T-helper 2 cell treated with Interferon-gamma antibody and Interleukin-4, amounts not matched to agents 100 ng/mL and 5 ng/mL, for 36 hours (primary cell): ENCODE results near the gene NPHP4. TPM values are rescaled to one million over a fixed set of nuclear protein-coding genes. Genes with fewer than 3 reads are reported as not detected.

Source experiments
- intact Hi-C: fragments of 100-400 bp; cut with micrococcal nuclease; formaldehyde crosslinking; loops from one replicate; pipeline ENCODE4 v1.15.1; 2023
- total RNA-seq: library from RNA; stranded (reverse); gene quantifications from 2 replicates; pipeline ENCODE4 v1.2.3, GENCODE V29; 2022

The NPHP4 gene
- total RNA-seq, 1 donor from 2014 or later, result 21.6 TPM

GRCh38 chr1:5883129-5884048, 108.8 kb downstream of the NPHP4 start:
- intact Hi-C loops, result no loop called here

GRCh38 chr1:5882367-5883128, 109.7 kb downstream of the NPHP4 start:
- intact Hi-C loops, result no loop called here

- intact Hi-C loops, result no loop called here
Measured at GRCh38 chr1:5881526-5882222, 110.6 kb downstream of the NPHP4 start.

GRCh38 chr1:5880630-5881405, 111.4 kb downstream of the NPHP4 start:
- intact Hi-C loops, result no loop called here

- intact Hi-C loops, result no loop called here
Measured at GRCh38 chr1:5879421-5879820, 112.8 kb downstream of the NPHP4 start.

- intact Hi-C loops, result no loop called here
Measured at GRCh38 chr1:5878971-5879370, 113.3 kb downstream of the NPHP4 start.

GRCh38 chr1:5877683-5878530, 114.3 kb downstream of the NPHP4 start:
- intact Hi-C loops, result no loop called here

GRCh38 chr1:5877001-5877400, 115.2 kb downstream of the NPHP4 start:
- intact Hi-C loops, result no loop called here

- intact Hi-C loops, result no loop called here
Measured at GRCh38 chr1:5876094-5876650, 116.1 kb downstream of the NPHP4 start.

- intact Hi-C loops, result no loop called here
Measured at GRCh38 chr1:5875345-5875910, 116.8 kb downstream of the NPHP4 start.

GRCh38 chr1:5874416-5875110, 117.7 kb downstream of the NPHP4 start:
- intact Hi-C loops, result no loop called here

- intact Hi-C loops, result no loop called here
Measured at GRCh38 chr1:5873556-5873955, 118.7 kb downstream of the NPHP4 start.

GRCh38 chr1:5872886-5873285, 119.3 kb downstream of the NPHP4 start:
- intact Hi-C loops, result no loop called here

GRCh38 chr1:5868931-5869500, 123.2 kb downstream of the NPHP4 start:
- intact Hi-C loops, result no loop called here

- intact Hi-C loops, result no loop called here
Measured at GRCh38 chr1:5865774-5866173, 126.5 kb downstream of the NPHP4 start.

- intact Hi-C loops, result no loop called here
Measured at GRCh38 chr1:5865056-5865455, 127.2 kb downstream of the NPHP4 start.

GRCh38 chr1:5864256-5864655, 128.0 kb downstream of the NPHP4 start:
- intact Hi-C loops, result no loop called here

GRCh38 chr1:5863238-5863637, 129.0 kb downstream of the NPHP4 start:
- intact Hi-C loops, result no loop called here
